GM19023 (cell line): Measurements from ENCODE around the gene FAF2.
"Not testable (repeated sequence)": the region's sequence is repeated elsewhere in the genome, so short reads cannot be mapped to it uniquely, and the experiment has no call there.

ENCODE experiments used
- ATAC-seq: cut with Tn5 transposase; IDR thresholded peaks from one replicate; pipeline ENCODE4 v1.9.1; 2021; ENCODE audit warnings: mild to moderate bottlenecking, moderate library complexity; ENCODE audit not compliant: unreplicated experiment

The FAF2 gene

GRCh38 chr5:176454724-176455394 is 6.7 kb downstream of the FAF2 start:
- ATAC-seq = no peak

- ATAC-seq = no peak
These were observed 10.8 kb downstream of the FAF2 start for GRCh38 chr5:176458904-176459561.

DNA sequence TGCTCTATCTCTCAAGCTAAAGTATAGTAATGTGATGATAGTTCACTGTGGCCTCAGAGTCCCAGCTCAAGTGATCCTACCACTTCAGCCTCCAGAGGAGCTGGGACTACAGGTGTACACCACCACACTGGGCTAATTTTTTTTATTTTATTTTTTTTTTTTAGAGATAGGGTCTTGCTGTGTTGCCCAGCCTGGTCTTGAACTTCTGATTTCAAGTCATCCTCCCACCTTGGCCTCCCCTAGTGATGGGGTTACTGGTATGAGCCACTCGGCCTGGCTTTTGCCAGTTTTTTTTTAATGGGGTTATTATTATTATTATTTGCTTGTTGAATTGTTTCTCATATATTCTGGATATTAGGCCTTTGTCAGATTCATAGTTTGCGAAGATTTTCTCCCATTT is 13.2 kb downstream of the FAF2 start:
- no peak for ATAC-seq

DNA sequence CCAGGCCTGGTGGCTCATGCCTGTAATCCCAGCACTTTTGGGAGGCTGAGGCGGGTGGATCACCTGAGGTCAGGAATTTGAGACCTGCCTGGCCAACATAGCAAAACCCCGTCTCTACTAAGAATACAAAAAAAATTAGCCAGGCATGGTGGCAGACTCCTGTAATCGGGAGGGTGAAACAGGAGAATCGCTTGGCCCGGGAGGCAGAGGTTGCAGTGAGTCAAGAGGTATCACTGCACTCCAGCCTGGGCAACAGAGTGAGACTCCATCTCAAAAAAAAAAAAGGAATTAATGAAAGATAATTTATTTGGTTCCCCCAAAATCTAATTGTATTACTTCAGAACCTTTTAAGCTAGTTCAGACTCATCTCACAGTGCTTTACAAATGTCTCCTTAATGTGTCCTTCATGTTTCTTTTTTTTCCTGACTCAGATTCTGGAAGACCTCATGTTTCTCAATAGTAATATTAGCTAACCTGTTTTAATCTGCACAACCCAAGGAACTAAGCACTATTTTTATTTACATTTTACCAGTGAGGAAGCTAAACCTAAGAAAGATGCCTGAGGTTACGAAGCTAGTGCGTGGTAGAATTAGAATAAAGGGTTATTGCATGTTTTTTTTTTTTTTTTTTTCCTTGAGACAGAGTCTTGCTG is 15.1 kb downstream of the FAF2 start:
- no peak for ATAC-seq

GRCh38 chr5:176466245-176466871 is 18.2 kb downstream of the FAF2 start:
- no peak for ATAC-seq

- no peak for ATAC-seq
These were observed 21.1 kb downstream of the FAF2 start for GRCh38 chr5:176469296-176469695.

GRCh38 chr5:176470539-176470938 is 22.4 kb downstream of the FAF2 start:
- ATAC-seq = no peak

DNA sequence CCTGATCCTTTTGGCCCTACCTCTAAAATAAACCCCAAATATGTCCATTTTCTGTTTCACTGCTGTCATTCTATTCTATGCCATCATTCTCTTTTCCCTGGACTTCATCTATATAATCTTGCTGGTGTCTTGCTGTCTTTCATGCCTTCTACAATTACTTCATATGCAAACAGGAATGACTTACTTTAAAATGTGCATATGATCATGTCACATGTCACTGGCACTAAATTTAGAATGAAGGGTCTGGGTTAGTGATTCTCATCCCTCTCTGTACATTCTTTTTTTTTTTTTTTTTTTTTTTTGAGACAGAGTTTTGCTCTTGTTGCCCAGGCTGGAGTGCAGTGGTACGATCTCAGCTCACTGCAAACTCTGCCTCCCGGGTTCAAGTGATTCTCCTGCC is 22.9 kb downstream of the FAF2 start:
- no peak for ATAC-seq

- ATAC-seq = no peak
These were observed 25.3 kb downstream of the FAF2 start for GRCh38 chr5:176473335-176474006.

DNA sequence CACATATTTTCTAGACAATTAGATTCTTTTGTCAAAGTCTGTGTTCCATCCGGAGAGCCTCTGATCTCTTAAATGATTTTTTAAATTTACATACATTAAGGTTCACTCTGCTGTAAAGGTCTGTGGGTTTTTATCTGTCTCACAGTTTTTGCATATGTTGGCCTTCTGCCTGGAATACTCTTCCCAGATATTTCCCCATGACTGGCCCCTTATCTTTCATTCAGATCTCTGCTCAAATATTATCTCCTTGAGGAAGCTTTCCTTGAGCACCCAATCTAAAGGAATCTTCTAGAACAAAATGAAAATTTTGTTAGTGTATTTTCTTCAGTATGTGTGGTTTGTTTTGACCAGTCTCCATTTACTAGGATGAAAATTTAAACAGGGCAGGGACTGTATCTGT is 26.3 kb downstream of the FAF2 start:
- no peak for ATAC-seq

DNA sequence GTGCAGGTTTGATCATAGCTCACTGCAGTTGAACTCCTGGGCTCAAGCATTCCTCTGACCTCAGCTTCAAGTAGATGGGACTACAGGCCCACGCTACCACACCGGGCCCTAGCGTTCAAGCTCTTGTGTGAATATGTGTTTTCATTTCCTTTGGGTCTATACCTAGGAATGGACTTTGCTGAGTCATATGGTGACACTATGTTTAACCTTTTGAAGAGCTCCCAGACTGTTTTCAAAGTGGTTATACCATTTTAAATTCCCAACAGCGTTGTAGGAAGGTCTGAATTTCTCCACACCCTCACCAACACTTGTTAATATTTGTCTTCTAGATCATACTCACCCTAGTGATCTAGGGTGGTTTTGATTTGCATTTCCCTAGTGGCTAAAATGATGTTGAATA is 33.5 kb downstream of the FAF2 start:
- ATAC-seq = no peak

- ATAC-seq = no peak
These were observed 37.0 kb downstream of the FAF2 start for GRCh38 chr5:176485176-176485575.

- no peak for ATAC-seq
These were observed 38.1 kb downstream of the FAF2 start for GRCh38 chr5:176486189-176486757.

DNA sequence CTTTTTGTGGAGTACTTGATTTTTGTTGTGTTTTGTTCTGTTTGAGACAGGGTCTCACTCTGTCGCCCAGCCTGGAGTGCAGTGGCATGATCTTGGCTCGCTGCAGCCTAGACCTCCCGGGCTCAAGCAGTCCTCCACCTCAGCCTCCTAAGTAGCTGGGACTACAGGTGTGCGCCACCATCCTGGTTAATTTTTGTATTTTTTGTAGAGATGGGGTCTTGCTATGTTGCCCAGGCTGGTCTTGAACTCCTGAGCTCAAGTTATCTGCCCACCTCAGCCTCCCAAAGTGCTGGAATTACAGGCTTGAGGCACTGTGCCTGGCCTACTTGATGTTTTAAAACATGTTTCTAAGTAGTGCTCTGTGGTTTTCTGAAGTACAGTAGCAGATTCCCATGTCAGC is 39.0 kb downstream of the FAF2 start:
- ATAC-seq = not testable (repeated sequence)

GRCh38 chr5:176489077-176489476 is 40.9 kb downstream of the FAF2 start:
- no peak for ATAC-seq

DNA sequence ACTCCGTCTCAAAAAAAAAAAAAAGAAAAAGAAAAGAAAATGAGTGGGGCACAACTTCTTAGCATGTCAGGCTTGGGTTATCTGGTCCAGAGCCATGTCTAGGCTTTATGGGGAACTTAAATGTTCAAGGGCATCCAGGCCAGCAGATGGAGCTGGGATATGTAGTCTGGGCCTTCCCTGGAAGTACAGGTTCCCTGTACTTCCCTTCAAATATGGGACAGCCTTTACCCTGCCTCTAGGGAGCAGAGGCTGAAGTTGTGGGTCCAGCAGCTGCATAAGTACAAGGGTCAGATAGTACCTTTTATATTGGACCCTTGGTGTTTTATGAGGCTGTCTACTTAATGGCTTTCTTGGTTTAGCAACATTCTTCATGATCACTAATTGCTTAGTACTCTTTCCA is 42.1 kb downstream of the FAF2 start:
- ATAC-seq = no peak

GRCh38 chr5:176491101-176491502 is 42.9 kb downstream of the FAF2 start:
- ATAC-seq = no peak

DNA sequence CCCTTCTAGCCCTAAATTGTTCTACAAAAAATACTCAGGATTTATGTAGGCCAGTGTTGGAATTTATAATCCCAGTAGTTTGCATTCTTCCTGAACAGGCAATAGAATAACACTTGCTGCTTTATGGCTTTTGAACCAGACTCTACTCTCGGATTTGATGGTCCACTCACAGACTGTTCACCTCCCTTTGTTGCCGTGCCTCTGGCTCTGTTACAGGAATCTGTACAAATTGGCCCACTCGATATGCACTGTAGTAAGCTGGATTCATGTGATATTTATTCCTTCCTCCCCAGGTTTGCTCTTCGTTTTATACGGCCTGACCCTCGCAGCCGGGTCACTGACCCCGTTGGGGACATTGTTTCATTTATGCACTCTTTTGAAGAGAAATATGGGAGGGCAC is 43.7 kb downstream of the FAF2 start:
- no peak for ATAC-seq

DNA sequence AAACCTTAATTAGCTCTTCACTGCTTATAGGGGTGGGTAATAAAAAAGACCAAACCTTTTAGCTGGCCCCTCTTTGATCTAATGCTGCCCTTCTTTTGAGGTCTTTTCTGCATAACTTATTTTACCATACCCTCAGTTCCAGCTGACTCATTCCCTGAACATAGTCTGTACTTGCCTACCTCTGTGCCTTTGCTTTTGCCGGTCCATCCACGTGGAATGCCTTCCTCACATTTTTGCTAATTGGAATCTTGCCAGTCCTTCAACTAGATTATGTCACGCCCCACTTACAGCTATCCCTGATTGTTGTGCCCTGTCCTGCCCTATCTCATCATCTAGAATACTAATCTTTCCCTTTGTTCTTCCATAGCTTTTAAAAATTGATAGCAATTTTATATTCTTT is 44.2 kb downstream of the FAF2 start:
- ATAC-seq = no peak

- no peak for ATAC-seq
These were observed 49.7 kb downstream of the FAF2 start for GRCh38 chr5:176497852-176498251.

- no peak for ATAC-seq
These were observed 51.1 kb downstream of the FAF2 start for GRCh38 chr5:176499273-176499672.
